ENCODE measurements around the gene EFTUD2. TPM values are rescaled to one million over a fixed set of nuclear protein-coding genes. Genes with fewer than 3 reads are reported as not detected.

The EFTUD2 gene
- total and polyA plus RNA-seq, 2 of the 13 experiments (the other 11 are each of a cell fraction or from before 2014, with no cell fraction given) = 111 to 137 TPM

- TF ChIP-seq NFKB2 (CRISPR knock-in tag; IDR thresholded peaks at IDR 0.05; ENCODE audit: borderline replicate concordance) = no peak
- no peak for TF ChIP-seq ZNF33A (CRISPR knock-in tag; IDR thresholded peaks at IDR 0.05; ENCODE audit: borderline replicate concordance)
- TF ChIP-seq NFATC3 (CRISPR knock-in tag; IDR thresholded peaks at IDR 0.05) = no peak
- TF ChIP-seq MTF1 (CRISPR knock-in tag; IDR thresholded peaks at IDR 0.05) = no peak
- no peak for TF ChIP-seq SCMH1 (CRISPR knock-in tag; IDR thresholded peaks at IDR 0.05; ENCODE audit: borderline replicate concordance)
- TF ChIP-seq ZNF10 (CRISPR knock-in tag; IDR thresholded peaks at IDR 0.05; ENCODE audit: borderline replicate concordance, low read depth) = no peak
- TF ChIP-seq ZNF383 (CRISPR knock-in tag; IDR thresholded peaks at IDR 0.05; ENCODE audit: borderline replicate concordance) = no peak
- TF ChIP-seq MTA1 (CRISPR knock-in tag; IDR thresholded peaks at IDR 0.05; ENCODE audit: borderline replicate concordance) = 0 out of 2 replicates have a peak, but pooled peaks have one; percentile 60
- no peak for TF ChIP-seq ZNF75D (CRISPR knock-in tag; IDR thresholded peaks at IDR 0.05; ENCODE audit: borderline replicate concordance)
- no peak for TF ChIP-seq TCF7L2 (IDR thresholded peaks at IDR 0.05; ENCODE audit: low read depth, low read length)
- TF ChIP-seq ASH2L (IDR thresholded peaks at IDR 0.05; ENCODE audit: insufficient read length, low read depth, low read length) = no peak
- TF ChIP-seq ZNF550 (CRISPR knock-in tag; IDR thresholded peaks at IDR 0.05; ENCODE audit: borderline replicate concordance) = no peak
- peak; percentile 59; the same call in 1 of the 2 replicates for TF ChIP-seq SPEN (CRISPR knock-in tag; IDR thresholded peaks at IDR 0.05; ENCODE audit: low read depth)
- TF ChIP-seq CEBPG (CRISPR knock-in tag; IDR thresholded peaks at IDR 0.05) = 0 out of 2 replicates have a peak, but pooled peaks have one; percentile 25
- no peak for TF ChIP-seq PLRG1 (conservative IDR thresholded peaks at IDR 0.05)
- no peak for TF ChIP-seq NRL (CRISPR knock-in tag; IDR thresholded peaks at IDR 0.05; ENCODE audit: borderline replicate concordance)
- no peak for TF ChIP-seq DNMT3B (CRISPR knock-in tag; conservative IDR thresholded peaks at IDR 0.05)
- TF ChIP-seq, protein P1, sequence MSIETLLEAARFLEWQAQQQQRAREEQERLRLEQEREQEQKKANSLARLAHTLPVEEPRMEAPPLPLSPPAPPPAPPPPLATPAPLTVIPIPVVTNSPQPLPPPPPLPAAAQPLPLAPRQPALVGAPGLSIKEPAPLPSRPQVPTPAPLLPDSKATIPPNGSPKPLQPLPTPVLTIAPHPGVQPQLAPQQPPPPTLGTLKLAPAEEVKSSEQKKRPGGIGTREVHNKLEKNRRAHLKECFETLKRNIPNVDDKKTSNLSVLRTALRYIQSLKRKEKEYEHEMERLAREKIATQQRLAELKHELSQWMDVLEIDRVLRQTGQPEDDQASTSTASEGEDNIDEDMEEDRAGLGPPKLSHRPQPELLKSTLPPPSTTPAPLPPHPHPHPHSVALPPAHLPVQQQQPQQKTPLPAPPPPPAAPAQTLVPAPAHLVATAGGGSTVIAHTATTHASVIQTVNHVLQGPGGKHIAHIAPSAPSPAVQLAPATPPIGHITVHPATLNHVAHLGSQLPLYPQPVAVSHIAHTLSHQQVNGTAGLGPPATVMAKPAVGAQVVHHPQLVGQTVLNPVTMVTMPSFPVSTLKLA (IDR thresholded peaks at IDR 0.05) = no peak
- 0 out of 2 replicates have a peak, but pooled peaks have one; percentile 39 for TF ChIP-seq ZNF772 (CRISPR knock-in tag; IDR thresholded peaks at IDR 0.05)
- TF ChIP-seq ZNF609 (CRISPR knock-in tag; IDR thresholded peaks at IDR 0.05; ENCODE audit: borderline replicate concordance) = no peak
- no peak for TF ChIP-seq FOXA1 (IDR thresholded peaks at IDR 0.05)
- TF ChIP-seq FOXA1 (CRISPR knock-in tag; IDR thresholded peaks at IDR 0.05) = no peak
- no peak for TF ChIP-seq GZF1 (CRISPR knock-in tag; IDR thresholded peaks at IDR 0.05)
- TF ChIP-seq ZNF441 (CRISPR knock-in tag; IDR thresholded peaks at IDR 0.05; ENCODE audit: borderline replicate concordance) = no peak
- TF ChIP-seq ZMYM2 (CRISPR knock-in tag; IDR thresholded peaks at IDR 0.05) = peak; percentile 69
Observed at GRCh38 chr17:44915862-44916780, 16.9 kb upstream of the EFTUD2 start (continued).
